Coronary artery (tissue), 2 donors: Measurements from ENCODE around the gene WHRN.

Experiments used
- DNase-seq: peaks from one replicate; pipeline ENCODE4 v3.0.0-alpha.2; 2017; ENCODE audit warnings: low spot score
- H3K27ac ChIP-seq, 2 donors: fragments of 200-600 bp; sonication (generic); one replicate each; pipeline ENCODE4 v1.5.1; 2016 to 2019
- H3K4me3 ChIP-seq: fragments of 200-600 bp; sonication (generic); 2 replicates; pipeline ENCODE4 v1.5.1; 2016; ENCODE audit warnings: mild to moderate bottlenecking, moderate library complexity
- CTCF ChIP-seq: fragments of 200-600 bp; sonication (generic); IDR thresholded peaks from one replicate; pipeline ENCODE4 v1.5.1; 2019; ENCODE audit warnings: antibody characterized with exemption

The WHRN gene

DNA sequence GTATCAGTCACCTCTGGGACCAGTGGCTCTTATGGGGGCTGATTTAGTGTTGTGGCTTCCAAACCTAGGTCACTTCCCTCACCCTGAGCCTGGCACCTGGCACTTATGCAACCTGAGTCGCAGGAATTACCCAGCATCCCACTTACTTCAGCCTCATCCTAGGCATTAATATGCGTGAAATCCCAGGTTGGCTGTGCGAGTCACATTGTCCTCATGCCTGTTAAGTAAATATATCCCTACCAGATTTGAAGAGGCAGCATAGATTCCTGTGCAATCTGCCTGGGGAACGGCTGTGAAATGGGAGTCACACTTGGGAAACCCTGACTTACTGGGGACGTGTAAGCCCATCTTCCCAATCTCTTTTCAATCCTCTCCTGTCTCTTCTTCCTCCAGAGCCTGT lies 74.8 kb downstream of the WHRN start:
- no peak for TF ChIP-seq CTCF
- Histone ChIP-seq H3K27ac (no peak overlapping the region), H3K4me3 (no peak overlapping the region)
- DNase-seq, result no peak

DNA sequence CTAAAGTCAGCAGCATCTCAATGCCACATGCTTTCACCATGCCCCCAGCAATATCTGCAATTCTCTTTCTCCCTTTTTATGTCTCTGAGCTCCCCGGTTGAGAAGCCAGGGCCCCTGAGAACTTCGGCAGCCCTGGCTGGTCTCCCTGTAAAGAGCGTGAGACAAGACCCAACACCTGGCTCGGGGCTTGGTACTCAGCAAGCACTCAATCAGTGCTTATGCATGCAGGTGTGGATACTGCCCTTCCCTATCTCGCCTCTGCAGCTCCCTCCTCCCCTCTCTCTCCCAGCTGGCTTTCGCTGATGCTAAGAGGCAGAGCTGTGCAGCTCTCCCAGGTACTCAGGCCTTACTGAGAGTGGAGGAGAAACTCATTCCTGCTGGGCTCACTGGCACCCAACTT lies 75.8 kb downstream of the WHRN start:
- no peak overlapping the region for H3K4me3 ChIP-seq
- no peak overlapping the region for H3K27ac ChIP-seq
- no peak for TF ChIP-seq CTCF
- DNase-seq, result no peak

DNA sequence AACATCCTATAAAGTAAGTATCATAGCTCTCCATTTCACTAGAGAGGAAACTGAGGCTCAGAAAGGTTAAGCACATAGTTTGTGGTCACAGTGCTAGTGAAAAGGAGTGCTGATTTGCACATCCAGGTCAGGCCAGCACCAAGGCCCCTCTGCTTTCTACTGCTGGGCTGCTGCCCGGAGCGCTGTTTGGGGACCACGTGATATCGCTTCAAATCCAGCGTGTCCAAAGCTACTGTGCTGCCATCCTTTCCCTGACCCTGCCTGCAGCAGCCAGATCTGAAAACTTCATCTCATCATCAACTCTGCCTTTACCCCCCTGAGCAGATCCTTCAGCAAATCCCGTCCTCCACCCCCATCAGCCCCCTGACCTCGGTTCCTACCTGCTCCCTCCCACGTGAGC lies 76.8 kb downstream of the WHRN start:
- no peak for TF ChIP-seq CTCF
- no peak for DNase-seq
- no peak overlapping the region for H3K4me3 ChIP-seq
- no peak overlapping the region for H3K27ac ChIP-seq

GRCh38 chr9:114427644-114428043 lies 77.6 kb downstream of the WHRN start:
- no peak overlapping the region for H3K27ac ChIP-seq
- DNase-seq, result no peak
- H3K4me3 ChIP-seq, result no peak overlapping the region
- no peak for TF ChIP-seq CTCF

DNA sequence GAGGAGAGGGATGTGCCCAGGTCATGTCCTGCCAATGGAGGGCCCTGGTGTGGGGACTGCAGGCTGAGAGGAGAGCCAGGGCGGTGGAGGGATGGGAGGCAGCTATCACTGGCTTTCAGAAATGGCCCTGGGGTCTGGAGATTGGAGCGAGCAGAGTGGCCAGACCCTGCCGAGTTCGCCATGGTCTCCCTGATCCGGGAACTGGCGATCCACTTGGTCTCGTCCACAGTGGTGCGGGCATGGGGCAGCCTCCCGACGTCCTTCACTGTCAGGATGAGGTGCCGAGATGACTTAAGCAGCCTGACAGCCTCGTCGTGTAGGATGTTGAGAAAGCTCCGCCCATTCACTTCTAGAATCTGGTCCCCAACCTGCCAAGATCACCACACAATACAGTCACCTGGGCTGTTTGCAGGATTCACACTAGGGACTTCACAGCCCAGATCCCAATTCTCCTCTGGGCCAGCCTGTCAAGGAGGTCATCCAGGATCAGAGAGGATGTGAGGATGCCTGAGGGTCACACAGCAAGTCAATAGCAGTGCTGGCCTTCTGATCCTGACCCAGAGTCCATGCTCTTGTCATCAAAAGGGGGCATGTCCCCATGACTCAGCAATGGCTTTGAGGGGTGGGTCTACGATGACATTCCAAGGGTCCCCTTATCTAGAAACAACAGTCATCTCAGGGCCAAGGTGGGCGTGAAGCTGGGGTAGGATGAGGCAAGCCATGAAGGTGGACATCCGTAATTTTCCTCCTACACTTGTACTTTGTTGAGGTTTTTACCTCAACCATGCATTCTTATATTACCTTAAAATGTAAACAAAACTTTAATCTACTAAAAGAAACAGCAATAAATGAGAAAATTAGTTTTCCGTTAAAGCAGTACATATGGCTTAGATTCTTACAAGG lies 79.0 kb downstream of the WHRN start:
- DNase-seq, result no peak
- Histone ChIP-seq H3K4me3 (no peak overlapping the region), H3K27ac (no peak overlapping the region)
- no peak for TF ChIP-seq CTCF

DNA sequence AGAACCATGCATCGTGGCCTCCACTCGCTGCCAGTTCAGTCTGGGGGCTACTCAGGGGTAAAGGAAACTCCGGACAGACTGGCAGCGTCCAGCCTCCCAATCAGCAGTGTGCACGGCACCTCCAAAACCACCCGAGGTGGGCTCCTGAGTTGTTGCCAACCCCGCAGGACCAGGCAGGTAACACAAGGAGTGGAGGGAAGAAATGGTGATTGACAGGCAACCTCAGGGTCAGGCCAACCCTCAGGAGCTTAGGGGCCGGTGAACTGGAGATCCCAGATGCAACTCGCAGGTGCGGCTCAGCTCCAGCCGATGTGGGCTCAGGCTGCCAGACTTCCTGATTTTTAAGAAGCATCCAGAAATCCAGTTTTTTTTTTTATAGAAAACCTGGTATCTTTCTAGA lies 80.1 kb downstream of the WHRN start:
- H3K4me3 ChIP-seq, result no peak overlapping the region
- DNase-seq, result no peak
- no peak overlapping the region for H3K27ac ChIP-seq
- TF ChIP-seq CTCF, result no peak

GRCh38 chr9:114424126-114424525 lies 81.1 kb downstream of the WHRN start:
- TF ChIP-seq CTCF, result no peak
- no peak for DNase-seq
- H3K27ac ChIP-seq, result no peak overlapping the region
- H3K4me3 ChIP-seq, result no peak overlapping the region
